HG02571 (cell line): ENCODE measurements around the gene RBMS3.
"Not testable (repeated sequence)": the region's sequence is repeated elsewhere in the genome, so short reads cannot be mapped to it uniquely, and the experiment has no call there.

Experiments used
- ATAC-seq: cut with Tn5 transposase; IDR thresholded peaks from one replicate; pipeline ENCODE4 v1.9.1; 2021; ENCODE audit warnings: mild to moderate bottlenecking, moderate library complexity; ENCODE audit not compliant: unreplicated experiment

Gene RBMS3

GRCh38 chr3:29280404-29281093 lies at the start of gene RBMS3:
Gene RBMS3 (plus strand): TSS chr3:29281071.
- ATAC-seq: no peak

GRCh38 chr3:29233126-29233525 lies 47.7 kb upstream of the RBMS3 start:
- ATAC-seq: not testable (repeated sequence)

DNA sequence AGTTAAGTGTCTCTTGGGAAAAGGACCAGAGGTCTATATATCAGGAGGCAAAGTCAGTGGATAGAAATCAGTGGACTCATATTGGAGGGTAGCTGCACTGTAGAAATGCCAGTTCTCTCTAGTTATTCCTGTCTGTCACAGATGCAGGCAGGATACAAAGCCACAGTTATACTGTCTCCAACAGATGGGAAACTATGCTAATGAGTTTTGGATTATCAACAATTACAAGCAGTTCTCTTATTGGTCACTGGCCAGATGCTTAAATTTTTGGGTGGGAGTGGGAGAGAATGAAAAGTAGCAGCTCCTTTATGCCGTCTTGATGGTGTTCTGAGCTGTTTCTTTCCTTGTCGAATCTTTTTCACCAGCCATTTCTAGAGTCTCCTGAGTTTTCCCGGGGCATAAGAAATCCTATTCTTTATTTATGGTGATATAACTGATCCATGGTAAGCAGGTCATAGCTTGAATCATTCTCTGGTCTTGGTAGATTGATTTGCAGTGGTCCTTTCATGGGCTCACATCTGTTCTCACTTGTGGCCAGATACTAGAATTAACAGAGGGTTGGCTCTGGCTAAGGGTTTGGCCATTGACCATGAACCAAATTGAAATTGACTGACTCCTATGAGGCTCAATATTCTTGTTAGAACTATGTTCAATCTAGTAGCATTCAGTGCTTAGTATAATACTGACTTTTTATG lies 44.6 kb upstream of the RBMS3 start:
- ATAC-seq: no peak

DNA sequence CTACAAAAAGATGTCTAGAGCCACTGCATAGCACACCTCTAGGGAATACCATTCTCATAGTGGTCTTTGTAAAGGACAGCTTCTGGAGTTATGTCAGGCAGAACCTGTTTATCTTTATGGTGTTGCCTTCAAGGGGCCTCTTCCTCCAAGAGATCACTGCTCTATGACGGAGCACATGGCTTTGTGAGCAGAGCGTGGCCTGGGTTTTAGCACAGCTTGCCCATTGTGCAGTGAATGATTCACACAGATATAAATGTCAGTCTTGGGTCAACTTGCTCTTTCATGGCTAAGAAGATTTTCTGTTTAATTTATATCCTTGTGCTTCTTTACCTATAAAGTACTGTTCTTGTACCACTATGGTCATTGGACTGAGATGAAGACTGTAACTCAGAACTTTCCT lies 41.5 kb upstream of the RBMS3 start:
- ATAC-seq: no peak

GRCh38 chr3:29240248-29240647 lies 40.6 kb upstream of the RBMS3 start:
- no peak for ATAC-seq

DNA sequence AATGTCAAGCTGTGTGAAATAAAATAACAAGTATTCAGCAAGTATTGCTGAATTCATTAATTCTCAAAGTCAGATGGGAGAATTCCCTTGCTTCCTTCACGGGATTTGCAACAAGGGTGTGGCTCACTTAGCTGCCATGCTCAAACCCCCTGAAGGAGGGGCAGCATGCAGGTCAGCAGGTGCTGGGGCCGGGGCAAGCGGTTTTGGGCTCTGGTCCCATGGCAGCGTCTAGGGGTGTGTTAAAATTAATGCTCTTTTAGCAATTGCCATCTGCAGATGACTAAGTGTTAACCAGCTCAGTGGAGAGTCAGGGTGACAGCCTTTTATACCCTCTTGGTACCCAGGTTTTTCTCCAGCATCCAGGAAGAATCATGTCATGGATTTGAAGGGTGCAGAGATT lies 40.0 kb upstream of the RBMS3 start:
- ATAC-seq: no peak

- no peak for ATAC-seq
These were observed 39.0 kb upstream of the RBMS3 start for GRCh38 chr3:29241855-29242254.

DNA sequence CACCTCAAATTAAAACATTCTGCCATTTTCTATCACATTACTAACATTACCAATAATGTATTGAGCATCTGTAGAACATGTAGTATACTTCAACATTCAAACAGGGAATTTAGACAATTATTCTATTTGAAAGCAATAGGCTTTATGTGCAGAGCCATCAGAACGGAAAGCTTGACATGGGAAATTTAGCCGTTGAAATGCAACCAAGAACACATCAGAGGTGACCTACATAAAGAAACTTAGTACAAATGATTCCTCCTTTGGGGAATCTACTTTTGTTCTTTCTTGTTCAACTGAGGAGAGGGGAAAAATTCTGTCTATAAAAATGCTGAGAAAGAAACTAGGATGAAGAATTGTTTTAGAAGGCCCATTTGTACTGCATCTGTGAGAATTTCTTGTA lies 38.6 kb upstream of the RBMS3 start:
- no peak for ATAC-seq

- ATAC-seq: no peak
These were observed 35.4 kb upstream of the RBMS3 start for GRCh38 chr3:29245441-29245840.

DNA sequence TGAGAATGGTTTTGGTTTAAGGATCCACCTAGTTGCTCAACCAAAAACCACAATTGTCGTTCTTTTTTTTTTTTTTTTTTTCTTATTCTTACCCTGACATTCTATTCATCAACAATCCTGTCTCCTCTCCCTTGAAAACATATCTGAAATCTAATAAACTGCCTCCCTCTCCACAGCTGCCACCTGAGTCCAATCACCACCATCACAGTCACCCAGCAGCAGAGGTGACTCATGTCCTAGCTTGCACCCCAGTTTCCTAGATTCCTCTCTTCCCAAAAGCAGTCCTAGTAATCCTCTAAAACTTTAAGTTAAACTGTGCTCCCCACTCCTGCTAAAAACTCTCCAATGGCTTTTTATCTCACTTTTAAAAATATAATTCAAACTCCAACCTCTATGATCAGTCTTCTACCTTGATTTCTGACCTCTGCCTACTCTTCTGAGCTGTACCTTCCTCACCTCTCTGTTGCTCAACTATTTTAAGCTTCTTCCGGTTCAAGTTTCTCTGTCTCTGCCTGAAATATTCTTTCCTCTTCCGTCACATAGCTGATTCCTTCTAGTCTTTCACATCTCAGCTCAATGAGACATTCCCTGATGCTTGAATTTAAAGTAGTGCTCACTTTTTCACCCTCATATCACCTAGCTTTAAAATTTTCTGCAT lies 33.7 kb upstream of the RBMS3 start:
- ATAC-seq: no peak

DNA sequence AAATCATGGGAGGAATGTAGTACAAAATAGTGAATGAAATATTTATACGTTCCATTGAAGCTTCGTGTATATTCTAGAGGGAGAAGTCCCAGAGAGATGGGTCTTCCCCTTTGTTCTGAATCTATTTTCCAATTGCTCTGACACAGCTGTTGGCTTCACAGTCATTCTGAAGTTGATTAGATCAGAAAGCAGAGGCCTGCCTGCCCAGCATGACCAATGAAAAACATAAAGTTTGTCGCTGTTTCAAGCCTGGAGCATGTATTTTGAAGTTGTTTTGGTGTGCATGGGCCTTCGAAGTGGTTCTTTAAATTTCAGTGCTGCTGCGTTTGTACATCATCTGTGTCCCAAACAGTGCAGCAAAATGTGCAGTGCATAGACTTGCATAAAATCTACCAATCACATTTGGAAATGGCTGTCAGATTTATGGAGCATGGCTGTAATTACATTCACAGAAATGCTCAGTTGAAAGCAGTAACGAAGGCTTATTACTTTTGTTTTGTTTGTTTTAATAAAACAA lies 31.0 kb upstream of the RBMS3 start:
- no peak for ATAC-seq

DNA sequence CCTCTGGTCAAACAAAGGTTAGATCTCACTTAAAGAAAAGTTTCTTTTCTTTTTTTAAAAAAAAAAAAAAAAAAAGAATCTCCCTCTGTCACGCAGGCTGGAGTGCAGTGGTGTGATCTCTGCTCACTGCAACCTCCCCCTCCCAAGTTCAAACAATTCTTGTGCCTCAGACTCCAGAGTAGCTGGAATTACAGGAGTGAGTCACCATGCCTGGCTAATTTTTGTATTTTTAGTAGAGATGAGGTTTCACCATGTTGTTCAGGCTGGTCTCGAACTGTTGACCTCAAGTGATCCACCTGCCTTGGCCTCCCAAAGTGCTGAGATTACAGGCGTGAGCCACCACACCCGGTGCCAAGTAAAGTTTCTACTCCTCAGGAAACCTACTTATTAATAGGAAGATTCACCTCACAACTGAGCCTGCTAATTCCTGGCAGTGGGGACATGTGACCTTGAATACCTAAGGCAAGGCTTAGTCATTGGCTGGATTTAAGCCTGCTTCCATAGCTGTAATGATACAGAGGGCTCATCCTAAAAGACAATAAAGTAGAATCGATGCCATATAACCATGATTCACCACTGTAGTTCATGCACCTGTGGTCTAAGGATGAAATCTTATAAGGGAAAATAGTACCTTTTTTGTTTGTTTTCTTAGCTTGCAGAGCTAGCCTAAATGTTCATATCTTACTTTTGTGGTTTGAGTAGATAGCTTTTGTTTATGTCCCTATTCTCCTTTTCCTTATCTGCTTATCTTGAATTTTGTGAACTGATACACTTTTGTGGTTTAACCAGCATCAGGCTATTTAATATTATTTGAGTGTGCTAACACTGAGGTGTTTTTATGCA lies 24.8 kb upstream of the RBMS3 start:
- no peak for ATAC-seq

GRCh38 chr3:29258161-29258560 lies 22.7 kb upstream of the RBMS3 start:
- ATAC-seq: no peak

- ATAC-seq: no peak
These were observed 19.8 kb upstream of the RBMS3 start for GRCh38 chr3:29261119-29261518.

DNA sequence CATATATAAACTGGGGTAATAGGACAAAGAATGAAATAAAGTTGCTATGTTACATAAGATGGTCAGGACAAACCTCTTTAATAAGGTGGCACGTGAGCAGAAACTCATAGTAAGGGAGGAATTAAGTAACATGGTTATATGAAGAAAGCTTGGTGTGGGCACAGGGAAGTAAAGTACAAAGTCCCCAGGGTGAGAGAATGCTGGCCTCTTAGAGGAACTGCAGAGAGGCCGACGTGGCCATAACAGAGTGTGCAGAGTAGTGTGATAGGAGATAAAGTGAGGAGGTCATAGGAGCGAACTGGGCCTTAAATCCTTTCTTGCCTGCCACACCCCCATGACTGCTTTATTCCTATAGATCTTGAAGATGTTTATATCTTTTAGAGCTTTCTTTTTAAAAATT lies 17.4 kb upstream of the RBMS3 start:
- no peak for ATAC-seq

DNA sequence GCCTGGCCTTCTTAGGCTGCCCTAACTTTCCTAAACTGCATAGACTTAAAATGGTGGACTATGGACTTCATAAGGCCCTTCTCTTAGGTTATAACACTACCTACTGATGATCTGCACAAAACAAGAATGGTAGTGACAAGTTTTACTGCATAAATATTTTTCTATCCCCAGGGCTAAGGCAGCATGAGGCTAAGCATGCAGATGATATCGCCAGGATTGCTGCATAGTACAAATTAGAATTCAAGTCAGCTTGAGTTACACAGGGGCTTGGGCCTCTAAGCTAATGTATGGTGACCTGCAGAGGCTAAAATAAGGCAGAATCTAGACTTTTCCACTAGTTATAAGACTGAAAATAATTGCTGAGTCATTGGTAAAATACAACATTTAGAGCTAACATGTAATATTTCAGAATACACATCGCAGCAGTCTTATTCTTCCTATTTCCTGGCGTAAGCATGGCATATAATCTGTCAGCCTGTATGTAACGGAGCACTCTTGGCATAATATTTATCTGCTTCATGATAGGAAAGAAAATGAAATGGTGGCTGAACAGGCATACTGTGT lies 15.3 kb upstream of the RBMS3 start:
- ATAC-seq: no peak

DNA sequence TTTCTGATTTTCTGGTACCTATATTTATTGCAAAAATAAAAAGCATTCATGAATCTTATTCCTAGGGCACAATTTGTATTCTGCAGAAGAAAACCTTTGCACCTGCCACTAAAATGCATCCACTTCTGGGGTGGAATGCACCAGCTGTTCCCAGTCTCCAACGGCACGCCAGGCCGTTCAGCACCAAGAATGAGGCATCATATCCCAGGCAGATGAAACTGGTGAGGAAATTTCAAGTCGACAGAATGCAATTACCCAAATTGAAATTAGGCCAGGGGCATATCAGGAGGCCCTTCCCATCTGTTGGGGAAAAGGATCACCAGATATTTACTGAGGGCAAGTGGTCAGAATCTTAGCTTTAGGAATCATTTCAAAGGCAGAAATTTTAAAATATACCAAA lies 13.6 kb upstream of the RBMS3 start:
- ATAC-seq: no peak

GRCh38 chr3:29268651-29269050 lies 12.2 kb upstream of the RBMS3 start:
- ATAC-seq: no peak

DNA sequence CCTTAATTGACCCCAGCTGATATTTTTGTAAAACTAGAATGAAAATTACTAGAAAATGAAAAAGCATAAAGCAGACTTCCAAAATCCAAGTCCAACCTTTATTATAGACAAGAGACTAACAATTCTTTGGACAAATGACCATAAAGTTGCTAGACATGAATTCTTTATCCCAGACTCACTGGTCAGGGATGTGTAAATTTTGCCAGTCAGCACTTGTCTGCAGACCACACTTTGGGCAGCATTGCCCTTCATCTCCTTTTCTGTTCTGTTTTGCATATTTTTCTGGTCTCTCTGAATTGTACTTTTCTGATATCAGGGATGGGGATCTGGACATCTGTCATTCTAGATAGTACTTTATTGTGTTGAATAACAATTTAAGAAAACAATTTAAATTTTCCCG lies 10.1 kb upstream of the RBMS3 start:
- ATAC-seq: no peak

DNA sequence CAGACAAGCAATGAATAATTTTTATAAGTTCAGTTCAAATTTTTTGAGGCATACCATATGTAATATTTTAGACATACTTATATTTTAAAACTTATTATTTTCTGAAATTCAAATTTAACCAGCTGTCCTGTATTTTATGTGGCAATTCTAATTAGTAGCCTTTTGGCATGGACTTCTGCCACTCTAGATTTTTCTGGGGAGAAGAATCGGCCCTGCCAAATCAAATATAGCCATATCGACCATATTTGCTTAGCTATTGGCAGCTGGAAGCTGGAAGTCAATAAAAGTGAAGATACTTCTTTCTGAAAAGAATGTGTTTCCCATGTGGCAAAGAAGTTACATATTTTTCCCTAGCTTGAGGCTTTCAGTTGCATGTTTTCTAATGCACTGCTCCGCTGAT lies 9.4 kb upstream of the RBMS3 start:
- ATAC-seq: no peak

- ATAC-seq: no peak
These were observed 6.2 kb upstream of the RBMS3 start for GRCh38 chr3:29274667-29275066.
